ENCODE data around the gene KIAA1328.

GRCh38 chr18:37176621-37176934 lies 347.7 kb downstream of the KIAA1328 start:
- no peak for TF ChIP-seq FOXM1 (IDR thresholded peaks at IDR 0.05; ENCODE audit: borderline replicate concordance, low read depth)
- no peak for TF ChIP-seq EP300 (IDR thresholded peaks at IDR 0.05; ENCODE audit: borderline replicate concordance)
- TF ChIP-seq RAD21 (IDR thresholded peaks at IDR 0.05; ENCODE audit: low read depth): no peak
